HG03025 (cell line): ENCODE results near the gene UBAC2.

ENCODE experiments used
- ATAC-seq: cut with Tn5 transposase; IDR thresholded peaks from one replicate; pipeline ENCODE4 v1.9.1; 2021; ENCODE audit warnings: mild to moderate bottlenecking, moderate library complexity; ENCODE audit not compliant: unreplicated experiment, low FRiP score

The UBAC2 gene

GRCh38 chr13:99289271-99289670 is 88.6 kb downstream of the UBAC2 start:
- no peak for ATAC-seq

GRCh38 chr13:99289674-99290337 is 89.2 kb downstream of the UBAC2 start:
- ATAC-seq = no peak

GRCh38 chr13:99290894-99291293 is 90.2 kb downstream of the UBAC2 start:
- no peak for ATAC-seq

GRCh38 chr13:99293178-99293577 is 92.5 kb downstream of the UBAC2 start:
- ATAC-seq = no peak

- no peak for ATAC-seq
Observed at GRCh38 chr13:99294198-99294597, 93.5 kb downstream of the UBAC2 start.

GRCh38 chr13:99294958-99295357 is 94.3 kb downstream of the UBAC2 start:
- ATAC-seq = no peak

DNA sequence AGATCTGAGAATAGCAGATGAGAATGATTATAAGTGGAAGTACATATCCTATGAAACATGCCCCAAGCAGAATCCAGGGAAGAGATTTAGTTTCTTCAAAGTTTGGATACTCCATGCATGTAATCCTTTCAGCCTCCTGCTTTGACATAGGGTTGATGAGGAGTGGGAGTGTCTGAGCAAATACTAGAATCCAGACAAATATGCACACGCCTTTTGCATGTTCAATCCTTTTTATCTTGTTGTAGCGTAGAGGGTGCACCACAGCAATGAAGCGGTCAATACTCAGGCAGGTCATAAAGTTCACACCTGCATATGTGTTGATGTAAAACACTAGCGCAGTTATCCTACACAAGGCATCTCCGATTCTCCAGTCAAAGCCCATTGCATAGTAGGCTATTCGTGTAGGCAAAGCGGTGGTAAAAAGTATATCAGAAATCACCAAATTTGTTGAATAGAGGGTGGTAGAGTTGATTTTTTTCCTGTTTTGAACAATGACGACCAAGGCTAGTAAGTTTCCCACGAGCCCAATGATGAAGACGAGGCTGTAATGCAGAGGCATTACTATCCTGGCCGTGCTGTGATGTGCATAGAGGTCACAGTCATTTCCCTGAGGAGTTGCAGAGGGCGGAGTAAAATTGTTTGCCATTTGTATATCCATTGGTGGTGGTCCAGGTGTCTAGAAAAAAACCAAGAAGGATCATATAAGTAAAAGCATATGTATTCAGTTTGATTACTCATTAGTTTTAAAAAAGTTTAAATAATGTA is 95.0 kb downstream of the UBAC2 start:
- ATAC-seq = no peak

- ATAC-seq = no peak
Observed at GRCh38 chr13:99296398-99296797, 95.7 kb downstream of the UBAC2 start.

DNA sequence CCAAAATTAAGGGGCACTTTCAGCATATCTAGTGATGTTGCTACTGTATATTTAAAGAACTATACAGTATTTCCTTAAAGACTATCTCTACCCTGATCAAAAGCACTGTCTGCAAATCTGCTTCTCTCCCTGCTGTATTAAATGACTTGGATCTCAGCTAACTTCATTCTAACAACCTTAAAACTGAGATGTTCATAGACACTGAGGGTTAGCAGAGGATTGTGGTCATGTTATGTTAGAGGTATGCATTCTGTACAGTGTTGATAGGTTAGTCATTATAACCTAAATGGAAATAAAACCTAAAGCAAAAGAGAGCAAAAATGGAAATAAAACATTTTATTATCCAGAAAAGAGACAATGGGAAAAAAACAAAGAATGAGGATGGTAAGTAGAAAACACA is 96.7 kb downstream of the UBAC2 start:
- ATAC-seq = no peak

- no peak for ATAC-seq
Observed at GRCh38 chr13:99298056-99298455, 97.4 kb downstream of the UBAC2 start.

GRCh38 chr13:99299256-99299919 is 98.7 kb downstream of the UBAC2 start:
- ATAC-seq = no peak

GRCh38 chr13:99299920-99300341 is 99.3 kb downstream of the UBAC2 start:
- no peak for ATAC-seq

DNA sequence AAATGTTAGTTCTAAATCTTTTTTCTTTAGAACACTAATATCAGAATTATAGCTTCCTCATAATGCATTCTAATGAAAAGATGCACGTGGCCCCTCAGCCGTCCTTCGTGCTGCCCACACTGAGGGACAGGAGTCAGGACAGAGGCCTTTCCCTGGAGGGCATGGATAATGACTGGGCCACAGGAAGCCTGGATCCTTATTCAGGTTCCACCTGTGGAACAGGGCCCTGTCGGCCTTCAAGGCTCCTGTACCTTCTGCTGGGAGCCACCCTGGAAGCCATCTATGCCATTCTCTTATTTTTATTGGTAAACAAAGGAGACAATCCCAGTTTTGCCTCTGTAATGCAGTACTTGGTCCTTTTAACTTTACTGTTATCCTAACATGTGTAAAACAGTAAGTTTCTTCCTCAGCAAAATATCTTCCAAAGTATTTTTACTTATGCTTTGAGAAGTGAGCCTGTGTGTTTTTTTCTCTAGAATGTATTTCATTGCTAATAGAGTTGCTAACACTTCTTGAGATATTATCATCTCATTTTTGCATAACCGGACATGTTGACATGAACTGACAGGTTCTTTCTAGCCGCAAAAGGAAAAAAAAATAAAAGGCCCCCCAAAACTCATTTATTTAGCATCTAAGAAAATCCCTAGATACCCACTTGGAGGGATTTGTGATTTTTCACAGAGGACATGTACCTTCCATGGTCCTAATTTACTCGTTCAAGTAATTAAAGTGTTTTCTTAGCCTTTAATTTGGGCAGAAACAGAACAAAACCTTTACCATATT is 100.6 kb downstream of the UBAC2 start:
- ATAC-seq = no peak

DNA sequence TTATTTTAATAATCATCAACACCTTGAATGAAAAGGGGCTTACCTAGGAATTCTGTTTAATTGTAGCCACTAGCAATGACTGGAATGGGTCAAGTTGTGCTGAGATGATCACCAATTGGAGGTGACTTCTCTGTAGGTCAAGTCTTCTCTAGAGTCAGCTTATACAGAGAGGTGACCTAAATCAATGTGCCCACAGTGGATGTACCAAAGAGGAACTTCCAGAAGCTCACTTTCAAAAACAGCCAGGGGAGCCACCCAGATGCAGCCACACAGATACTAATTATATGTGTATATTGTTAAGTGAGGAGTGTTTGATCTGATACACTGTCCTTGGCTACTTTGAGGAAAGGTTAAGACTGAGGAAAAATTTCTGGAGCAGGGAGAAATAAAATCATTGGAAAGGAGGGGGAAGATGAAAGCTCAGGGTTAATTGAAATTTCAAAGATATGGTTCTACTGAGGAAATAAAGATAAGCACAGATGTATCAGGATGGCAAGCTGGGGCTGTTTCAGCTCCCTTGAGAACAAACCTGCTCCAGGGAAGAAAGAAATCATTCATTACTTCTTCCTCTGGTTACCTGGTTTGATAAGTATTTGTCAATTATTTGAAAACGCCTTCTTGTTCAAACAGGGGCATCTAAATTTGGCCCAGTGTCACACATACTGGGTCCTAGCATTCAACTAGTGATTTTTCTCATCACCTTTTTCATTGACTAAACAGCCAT is 101.4 kb downstream of the UBAC2 start:
- no peak for ATAC-seq

GRCh38 chr13:99302637-99303505 is 102.2 kb downstream of the UBAC2 start:
- ATAC-seq = no peak

GRCh38 chr13:99303863-99304521 is 103.3 kb downstream of the UBAC2 start:
- ATAC-seq = no peak

DNA sequence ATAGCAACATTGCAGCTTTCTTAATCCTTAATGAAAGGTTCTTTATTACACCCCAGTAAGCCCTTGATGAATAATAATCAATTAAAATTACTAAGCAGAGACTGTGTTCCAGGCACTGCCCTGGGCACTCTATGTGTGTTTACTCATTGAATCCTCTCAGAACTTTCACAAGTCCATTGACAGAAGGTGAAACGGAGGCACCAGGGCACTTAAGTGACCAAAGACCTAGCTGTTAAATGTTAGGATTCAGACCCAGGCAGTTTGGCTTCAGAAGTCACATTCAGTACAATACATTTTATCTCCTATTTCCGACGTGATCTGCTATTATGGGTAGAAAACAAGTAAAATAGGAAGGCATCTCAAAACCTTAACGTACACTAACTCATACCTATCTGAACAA is 103.9 kb downstream of the UBAC2 start:
- ATAC-seq = no peak

DNA sequence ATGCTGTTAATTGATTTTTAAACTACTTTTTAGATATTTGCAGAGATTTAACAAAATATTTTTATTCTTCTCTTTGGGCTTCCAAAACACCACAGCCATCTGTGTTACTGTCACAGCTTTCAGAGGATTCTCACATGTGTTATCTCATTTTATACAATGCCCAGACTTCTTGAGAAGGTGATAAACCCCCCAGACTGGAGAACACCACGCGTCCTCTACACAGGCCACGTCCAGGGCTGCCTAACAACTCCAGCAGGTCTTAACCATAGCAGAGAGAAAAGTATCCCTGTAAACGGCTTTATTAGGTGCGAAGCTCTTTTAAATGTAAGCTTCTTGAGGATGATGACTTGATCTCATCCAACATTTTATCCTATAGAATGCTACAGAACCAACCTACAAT is 104.5 kb downstream of the UBAC2 start:
- ATAC-seq = no peak

- no peak for ATAC-seq
Observed at GRCh38 chr13:99305566-99305965, 104.9 kb downstream of the UBAC2 start.
